ENCODE measurements around the gene ROGDI.

Gene ROGDI

GRCh38 chr16:4765511-4766474 is 36.6 kb downstream of the ROGDI start:
- DNase-seq: no peak

- DNase-seq: no peak
These were observed 38.6 kb downstream of the ROGDI start for GRCh38 chr16:4763791-4764190.

GRCh38 chr16:4762205-4762604 is 40.2 kb downstream of the ROGDI start:
- no peak for DNase-seq

GRCh38 chr16:4760221-4760910 is 42.1 kb downstream of the ROGDI start:
- no peak for DNase-seq

GRCh38 chr16:4755687-4756086 is 46.7 kb downstream of the ROGDI start:
- DNase-seq: no peak

- no peak for DNase-seq
These were observed 47.6 kb downstream of the ROGDI start for GRCh38 chr16:4754865-4755264.

GRCh38 chr16:4753227-4753626 is 49.2 kb downstream of the ROGDI start:
- DNase-seq: no peak

GRCh38 chr16:4752351-4753100 is 49.9 kb downstream of the ROGDI start:
- DNase-seq: no peak

- DNase-seq: no peak
These were observed 51.5 kb downstream of the ROGDI start for GRCh38 chr16:4750896-4751295.

GRCh38 chr16:4749700-4750257 is 52.7 kb downstream of the ROGDI start:
- no peak for DNase-seq

GRCh38 chr16:4748682-4749411 is 53.6 kb downstream of the ROGDI start:
- no peak for DNase-seq

- DNase-seq: no peak
These were observed 54.3 kb downstream of the ROGDI start for GRCh38 chr16:4747906-4748681.

- no peak for DNase-seq
These were observed 55.4 kb downstream of the ROGDI start for GRCh38 chr16:4746991-4747574.
